DOHH2 (cell line): ENCODE results near the gene PDIK1L.

ENCODE experiments used
- H3F3A ChIP-seq: fragments of 200-600 bp; sonication (generic), shearing (Covaris generic); 2 replicates; pipeline ENCODE4 v1.6.0; 2016; ENCODE audit warnings: antibody characterized with exemption, mild to moderate bottlenecking; ENCODE audit not compliant: control insufficient read depth, insufficient read depth
- H3K27ac ChIP-seq: fragments of 200-600 bp; sonication (generic); 2 replicates; pipeline ENCODE4 v1.5.1; 2014; ENCODE audit warnings: low read depth, mild to moderate bottlenecking, low read length, moderate library complexity
- H3K27me3 ChIP-seq: fragments of 200-600 bp; sonication (generic); 2 replicates; pipeline ENCODE4 v1.6.1; 2014; ENCODE audit warnings: mild to moderate bottlenecking, low read length, mixed read lengths; ENCODE audit not compliant: control insufficient read depth
- H3K36me3 ChIP-seq: fragments of 200-600 bp; sonication (generic); 2 replicates; pipeline ENCODE4 v1.6.1; 2014; ENCODE audit warnings: mild to moderate bottlenecking, low read length, moderate library complexity, mixed read lengths; ENCODE audit not compliant: control insufficient read depth
- H3K4me1 ChIP-seq: fragments of 200-600 bp; sonication (generic); 2 replicates; pipeline ENCODE4 v1.6.1; 2014; ENCODE audit warnings: mild to moderate bottlenecking, low read length, mixed read lengths; ENCODE audit not compliant: control insufficient read depth
- H3K4me2 ChIP-seq: fragments of 200-600 bp; sonication (generic); 2 replicates; pipeline ENCODE4 v1.6.0; 2014; ENCODE audit warnings: mild to moderate bottlenecking, low read length, moderate library complexity
- H3K4me3 ChIP-seq: fragments of 200-600 bp; sonication (generic); 2 replicates; pipeline ENCODE4 v1.5.1; 2014; ENCODE audit warnings: mild to moderate bottlenecking, low read length, mixed read lengths
- H3K79me2 ChIP-seq: fragments of 200-600 bp; sonication (generic); 2 replicates; pipeline ENCODE4 v1.6.1; 2014; ENCODE audit warnings: mild to moderate bottlenecking, low read length, mixed read lengths; ENCODE audit not compliant: control insufficient read depth
- H3K9me2 ChIP-seq: fragments of 200-600 bp; sonication (generic); replicated peaks from 2 replicates; pipeline ENCODE4 v1.6.1; 2014; ENCODE audit warnings: mild to moderate bottlenecking, low read length, mixed read lengths; ENCODE audit not compliant: control insufficient read depth
- H3K9me3 ChIP-seq: fragments of 200-600 bp; sonication (generic); 2 replicates; pipeline ENCODE4 v1.6.1; 2014; ENCODE audit warnings: antibody characterized with exemption, low read length, mixed read lengths; ENCODE audit not compliant: control insufficient read depth, insufficient read depth
- H4K20me1 ChIP-seq: fragments of 200-600 bp; sonication (generic); 2 replicates; pipeline ENCODE4 v1.6.0; 2014; ENCODE audit warnings: low read depth, mild to moderate bottlenecking, antibody characterized with exemption, low read length, moderate library complexity; ENCODE audit not compliant: control insufficient read depth, insufficient read depth
- EZH2phosphoT487 ChIP-seq: fragments of 200-600 bp; sonication (generic); IDR thresholded peaks from 2 replicates; pipeline ENCODE4 v1.6.1; 2017; ENCODE audit warnings: borderline replicate concordance, mild to moderate bottlenecking, antibody characterized with exemption, low read length, moderate library complexity, mixed read lengths
- TF ChIP-seq, protein P1 (sequence below): fragments of 200-600 bp; sonication (generic); IDR thresholded peaks from one replicate; pipeline ENCODE4 v1.5.1; 2014; ENCODE audit warnings: antibody characterized with exemption, mild to moderate bottlenecking, low read depth, low read length; ENCODE audit not compliant: poor library complexity, severe bottlenecking

The PDIK1L gene

DNA sequence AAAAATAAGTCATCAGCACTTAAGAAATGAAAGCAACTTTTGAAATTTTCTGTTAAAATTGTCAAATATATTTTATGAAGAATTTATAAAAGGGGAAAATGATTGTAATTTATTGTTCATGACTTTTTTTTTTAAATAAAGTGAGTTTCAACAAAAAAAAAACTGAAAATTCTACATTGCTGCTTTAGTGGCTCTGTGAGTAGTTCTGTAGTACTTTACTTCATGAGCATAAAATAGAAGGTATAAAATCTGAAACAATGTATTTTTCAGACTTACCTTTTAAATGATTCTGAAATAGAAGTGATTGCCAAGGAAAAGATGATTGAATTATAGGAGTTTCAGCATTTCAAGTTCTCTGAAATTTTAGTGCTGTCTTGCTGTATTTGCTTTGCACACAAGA is 13.8 kb downstream of the PDIK1L start:
- no peaks in the 10 kb centered on the region for H4K20me1 ChIP-seq
- H3K9me3 ChIP-seq, result no peaks in the 10 kb centered on the region
- H3K4me1 ChIP-seq, result peaks cover 31% of the 10 kb centered on the region
- H3K4me2 ChIP-seq, result peak overlapping the region; percentile 72; the same call in 1 of the 2 replicates
- H3K27ac ChIP-seq, result no peak overlapping the region
- no peak overlapping the region for H3K4me3 ChIP-seq
- TF ChIP-seq EZH2phosphoT487, result no peak
- peaks cover 29% of the 10 kb centered on the region for H3K36me3 ChIP-seq
- H3F3A ChIP-seq, result peaks cover 15% of the 10 kb centered on the region
- H3K27me3 ChIP-seq, result no peaks in the 10 kb centered on the region
- peaks cover 7% of the 10 kb centered on the region for H3K79me2 ChIP-seq
- no peaks in the 10 kb centered on the region for H3K9me2 ChIP-seq

DNA sequence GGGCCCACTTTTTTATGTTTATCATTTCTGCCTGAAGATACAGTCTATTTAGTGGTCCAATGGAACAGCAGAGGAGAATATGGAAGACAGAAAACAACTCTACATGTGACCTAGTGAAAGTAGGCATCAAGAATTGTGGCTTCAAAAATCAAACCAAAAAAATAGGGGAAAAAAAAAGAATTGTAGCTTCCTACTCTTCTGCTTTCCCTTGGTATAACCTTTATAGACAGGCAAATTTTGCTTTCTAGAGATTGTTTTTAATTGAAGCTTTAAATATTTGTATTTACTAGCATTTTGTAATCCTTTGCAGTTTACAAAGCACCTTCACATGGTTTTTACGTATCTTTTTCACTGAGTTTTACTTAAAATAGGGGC is 14.3 kb downstream of the PDIK1L start:
- TF ChIP-seq EZH2phosphoT487, result no peak
- TF ChIP-seq, protein P1, sequence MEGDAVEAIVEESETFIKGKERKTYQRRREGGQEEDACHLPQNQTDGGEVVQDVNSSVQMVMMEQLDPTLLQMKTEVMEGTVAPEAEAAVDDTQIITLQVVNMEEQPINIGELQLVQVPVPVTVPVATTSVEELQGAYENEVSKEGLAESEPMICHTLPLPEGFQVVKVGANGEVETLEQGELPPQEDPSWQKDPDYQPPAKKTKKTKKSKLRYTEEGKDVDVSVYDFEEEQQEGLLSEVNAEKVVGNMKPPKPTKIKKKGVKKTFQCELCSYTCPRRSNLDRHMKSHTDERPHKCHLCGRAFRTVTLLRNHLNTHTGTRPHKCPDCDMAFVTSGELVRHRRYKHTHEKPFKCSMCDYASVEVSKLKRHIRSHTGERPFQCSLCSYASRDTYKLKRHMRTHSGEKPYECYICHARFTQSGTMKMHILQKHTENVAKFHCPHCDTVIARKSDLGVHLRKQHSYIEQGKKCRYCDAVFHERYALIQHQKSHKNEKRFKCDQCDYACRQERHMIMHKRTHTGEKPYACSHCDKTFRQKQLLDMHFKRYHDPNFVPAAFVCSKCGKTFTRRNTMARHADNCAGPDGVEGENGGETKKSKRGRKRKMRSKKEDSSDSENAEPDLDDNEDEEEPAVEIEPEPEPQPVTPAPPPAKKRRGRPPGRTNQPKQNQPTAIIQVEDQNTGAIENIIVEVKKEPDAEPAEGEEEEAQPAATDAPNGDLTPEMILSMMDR, result no peak
- peak overlapping the region; percentile 70 for H3K27ac ChIP-seq
- H4K20me1 ChIP-seq, result no peaks in the 10 kb centered on the region
- H3K4me2 ChIP-seq, result peak overlapping the region; percentile 72
- peak overlapping the region; percentile 54 for H3K4me3 ChIP-seq
- no peaks in the 10 kb centered on the region for H3K9me3 ChIP-seq
- H3K9me2 ChIP-seq, result no peaks in the 10 kb centered on the region
- peaks cover 31% of the 10 kb centered on the region for H3K4me1 ChIP-seq
- peaks cover 15% of the 10 kb centered on the region for H3F3A ChIP-seq
- H3K79me2 ChIP-seq, result peaks cover 7% of the 10 kb centered on the region
- H3K27me3 ChIP-seq, result no peaks in the 10 kb centered on the region
- H3K36me3 ChIP-seq, result peaks cover 28% of the 10 kb centered on the region

DNA sequence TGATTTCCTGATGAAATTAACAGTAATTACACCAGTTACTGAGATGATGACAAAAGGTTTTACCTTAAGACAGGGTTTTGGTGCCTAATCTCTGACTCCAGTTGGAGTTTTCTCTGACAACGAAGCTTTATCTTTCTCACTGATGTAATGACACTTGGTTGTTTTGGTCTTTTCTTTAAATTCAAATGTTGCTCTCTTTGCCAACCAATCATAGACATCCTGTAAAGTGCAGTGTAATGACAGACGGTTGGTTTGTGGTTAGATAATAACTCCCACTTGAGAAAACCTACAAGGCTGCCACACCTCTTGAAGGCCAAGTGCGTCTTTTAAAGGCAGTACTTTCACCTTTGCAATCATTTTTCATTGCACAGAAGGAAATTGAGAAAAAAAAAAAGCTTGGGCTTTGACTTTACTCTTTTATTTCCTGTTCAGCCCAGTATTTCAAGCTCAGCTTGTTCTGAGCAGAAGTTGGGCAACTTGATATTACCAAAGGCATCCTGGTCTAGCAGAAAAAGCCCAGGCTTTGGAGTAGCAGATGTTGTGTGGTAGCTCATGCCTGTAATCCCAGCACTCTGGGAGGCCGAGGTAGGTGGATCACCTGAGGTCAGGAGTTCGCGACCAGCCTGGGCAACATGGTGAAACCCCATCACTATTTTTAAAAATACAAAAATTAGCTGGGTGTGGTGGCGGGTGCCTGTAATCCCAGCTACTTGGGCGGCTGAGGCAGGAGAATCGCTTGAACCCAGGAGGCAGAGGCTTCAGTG is 14.9 kb downstream of the PDIK1L start:
- Histone ChIP-seq H3F3A (peaks cover 15% of the 10 kb centered on the region), H3K4me2 (peak overlapping the region; percentile 72), H4K20me1 (no peaks in the 10 kb centered on the region), H3K9me3 (no peaks in the 10 kb centered on the region), H3K79me2 (peaks cover 7% of the 10 kb centered on the region), H3K9me2 (no peaks in the 10 kb centered on the region), H3K27ac (peak overlapping the region; percentile 70), H3K36me3 (peaks cover 28% of the 10 kb centered on the region), H3K27me3 (no peaks in the 10 kb centered on the region), H3K4me3 (peak overlapping the region; percentile 54), H3K4me1 (peaks cover 31% of the 10 kb centered on the region)
- TF ChIP-seq, protein P1, result no peak
- TF ChIP-seq EZH2phosphoT487, result no peak

DNA sequence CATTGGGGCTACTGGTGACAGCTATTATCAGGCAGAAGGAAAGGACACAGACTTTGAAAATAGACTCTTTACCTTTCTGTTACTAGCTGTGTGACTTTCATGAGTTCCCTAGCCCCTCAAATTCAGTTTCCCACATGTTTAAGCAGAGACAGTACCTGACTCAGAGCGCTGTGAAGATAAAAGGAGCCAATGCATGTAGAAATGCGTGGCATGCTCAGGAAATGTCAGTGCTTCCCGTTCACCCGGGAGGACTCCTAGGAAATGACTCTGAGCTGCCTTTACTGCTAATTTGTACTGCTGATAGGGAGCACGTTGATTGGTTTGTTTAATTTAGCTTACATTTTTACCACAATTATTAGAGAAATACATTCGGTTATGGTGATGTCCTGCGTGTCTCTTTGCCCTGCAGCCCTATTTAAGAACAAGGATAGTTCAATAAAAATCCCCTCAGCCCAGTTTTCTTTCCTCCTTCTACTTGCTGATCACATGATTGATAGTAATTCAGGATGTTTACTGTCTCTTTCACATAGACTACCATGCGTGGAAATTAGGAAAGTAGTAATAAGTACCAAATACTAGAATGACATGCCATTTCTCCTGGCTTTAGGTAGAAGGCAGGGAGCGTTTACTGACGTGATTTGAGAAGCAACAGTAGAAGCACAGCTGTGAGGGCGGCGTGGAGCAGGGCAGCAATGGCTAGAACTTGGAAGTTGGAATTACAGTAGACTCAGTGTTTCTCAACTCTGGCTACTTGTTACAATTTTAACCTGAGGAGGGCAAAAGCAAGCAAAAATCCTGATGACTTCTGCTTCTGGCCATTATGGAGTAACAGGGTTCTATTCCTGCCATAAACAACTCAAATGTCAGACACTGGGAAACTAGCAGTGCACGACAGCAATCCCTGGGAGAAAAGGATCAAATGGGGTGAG is 15.9 kb downstream of the PDIK1L start:
- no peaks in the 10 kb centered on the region for H4K20me1 ChIP-seq
- peak overlapping the region; percentile 9; the same call in 1 of the 2 replicates for H3K4me3 ChIP-seq
- peak overlapping the region; percentile 72 for H3K4me2 ChIP-seq
- H3K4me1 ChIP-seq, result peaks cover 32% of the 10 kb centered on the region
- no peaks in the 10 kb centered on the region for H3K9me3 ChIP-seq
- H3K79me2 ChIP-seq, result peaks cover 7% of the 10 kb centered on the region; the same call in 1 of the 2 replicates
- TF ChIP-seq, protein P1, result no peak
- no peak for TF ChIP-seq EZH2phosphoT487
- peaks cover 19% of the 10 kb centered on the region for H3K36me3 ChIP-seq
- peaks cover 15% of the 10 kb centered on the region for H3F3A ChIP-seq
- no peak overlapping the region for H3K27ac ChIP-seq
- no peaks in the 10 kb centered on the region for H3K27me3 ChIP-seq
- H3K9me2 ChIP-seq, result no peaks in the 10 kb centered on the region
